Cerebellar cortex (tissue), 1 donor: ENCODE data around the gene LPP.

Experiments
- DNase-seq: peaks from one replicate; pipeline ENCODE4 v3.0.0-alpha.2; 2015; ENCODE audit warnings: low spot score

LPP gene

GRCh38 chr3:188671971-188672370 lies 518.0 kb downstream of the LPP start:
- no peak for DNase-seq

GRCh38 chr3:188672840-188673239 lies 518.9 kb downstream of the LPP start:
- DNase-seq = no peak

GRCh38 chr3:188673646-188674186 lies 519.8 kb downstream of the LPP start:
- no peak for DNase-seq

- DNase-seq = no peak
Observed at GRCh38 chr3:188674595-188674994, 520.6 kb downstream of the LPP start.

DNA sequence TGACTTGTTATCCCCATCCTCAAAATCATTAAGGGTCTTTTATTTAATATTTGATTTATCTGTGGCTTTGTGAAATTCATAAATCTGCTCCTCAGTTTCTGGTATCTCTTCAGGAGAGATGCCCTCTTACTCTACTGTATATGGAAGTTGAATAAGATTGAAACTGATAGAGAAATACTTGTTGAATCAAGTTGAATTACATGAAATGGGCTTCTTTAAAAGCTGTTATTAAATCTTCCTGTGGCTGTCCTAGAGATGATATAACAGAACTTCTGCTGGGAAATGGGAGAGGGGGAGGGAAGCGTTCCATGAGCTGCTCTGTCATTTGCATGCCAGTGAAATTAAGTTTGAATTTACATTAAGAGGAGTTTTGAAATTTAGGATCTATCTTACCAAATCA lies 523.4 kb downstream of the LPP start:
- DNase-seq = no peak

GRCh38 chr3:188680189-188680588 lies 526.2 kb downstream of the LPP start:
- DNase-seq = no peak

- no peak for DNase-seq
Observed at GRCh38 chr3:188680605-188681004, 526.6 kb downstream of the LPP start.

DNA sequence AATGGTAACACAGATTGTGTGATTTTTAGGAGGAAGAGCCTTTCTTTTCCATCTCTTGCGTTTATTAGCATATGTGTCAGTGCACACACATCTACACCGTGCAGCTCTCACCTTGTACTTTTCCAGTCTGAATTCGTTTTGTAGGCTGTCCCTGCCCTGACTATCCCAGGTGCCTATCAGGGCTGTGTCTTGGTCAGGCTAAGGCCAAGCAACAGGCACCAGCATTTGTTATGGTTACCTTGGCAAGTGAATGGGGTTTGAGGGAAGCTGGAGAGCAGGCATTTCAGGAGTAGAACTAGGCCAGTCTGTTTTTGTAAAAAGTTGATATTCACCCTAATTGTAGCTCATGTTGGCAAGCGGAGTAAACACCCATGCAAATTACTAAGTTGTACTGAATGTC lies 528.4 kb downstream of the LPP start:
- peak; percentile 21 for DNase-seq

- DNase-seq = no peak
Observed at GRCh38 chr3:188683032-188683521, 529.1 kb downstream of the LPP start.

DNA sequence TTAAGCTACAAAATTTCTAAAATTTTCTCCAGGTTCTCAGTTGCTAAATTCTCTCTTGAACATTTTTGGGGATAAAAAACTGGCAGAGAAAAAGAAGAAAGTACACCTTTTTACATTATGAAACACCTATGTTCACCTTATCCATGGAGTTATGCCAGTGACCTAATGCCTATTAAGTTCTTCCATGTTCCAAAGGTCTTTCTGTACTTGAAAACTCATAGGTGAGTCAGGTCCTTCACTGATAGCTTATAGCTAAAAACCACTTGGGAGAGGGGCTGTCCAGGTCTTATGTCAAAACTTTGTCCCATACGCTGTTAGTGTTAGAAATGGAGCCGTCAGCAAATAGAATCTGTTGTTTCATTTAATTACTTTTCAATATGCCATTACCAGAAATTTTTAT lies 530.3 kb downstream of the LPP start:
- no peak for DNase-seq

- DNase-seq = no peak
Observed at GRCh38 chr3:188685789-188686188, 531.8 kb downstream of the LPP start.

- DNase-seq = no peak
Observed at GRCh38 chr3:188686324-188686723, 532.4 kb downstream of the LPP start.

GRCh38 chr3:188687389-188687788 lies 533.4 kb downstream of the LPP start:
- peak; percentile 16 for DNase-seq

DNA sequence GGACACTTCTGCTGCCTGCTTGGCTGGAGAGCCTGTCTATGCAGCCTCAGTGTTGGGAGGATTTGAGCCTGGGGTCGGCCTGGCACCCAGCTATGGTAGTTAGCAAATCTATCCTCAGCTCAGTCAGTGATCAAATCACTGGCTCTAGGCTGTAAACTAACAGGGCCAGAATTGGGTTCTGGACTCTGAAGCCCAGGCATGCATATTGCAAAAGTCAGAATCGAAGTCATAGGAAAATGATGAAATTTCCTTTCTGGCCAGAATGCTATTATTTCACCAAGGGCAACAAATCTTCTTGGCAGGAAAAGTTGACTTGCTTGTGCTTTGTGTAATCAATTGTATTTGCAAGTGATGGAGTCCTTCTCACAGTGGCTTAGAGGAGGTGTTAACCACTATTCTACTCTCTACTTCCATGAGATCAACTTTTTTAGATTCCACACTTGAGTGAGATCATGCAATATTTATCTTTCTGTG lies 535.2 kb downstream of the LPP start:
- no peak for DNase-seq

DNA sequence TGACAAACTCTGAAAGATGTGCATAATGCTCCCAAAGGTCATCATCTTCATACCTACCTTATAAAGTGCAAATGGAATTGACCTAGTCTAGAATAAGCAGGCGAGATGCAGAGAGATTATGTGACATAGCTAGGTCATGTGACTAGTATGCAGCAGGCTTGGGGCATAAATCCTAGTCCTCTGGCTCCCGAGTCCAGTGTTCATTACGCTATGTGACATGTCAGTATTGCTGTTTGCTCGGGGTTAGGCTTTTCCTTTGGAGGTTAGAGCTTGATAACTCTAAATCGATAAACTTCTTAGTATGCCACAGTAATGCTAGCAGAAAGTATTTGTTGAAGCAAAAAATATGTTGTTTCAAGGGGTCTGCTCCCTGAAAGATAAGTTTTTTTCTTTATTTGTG lies 536.1 kb downstream of the LPP start:
- DNase-seq = no peak

DNA sequence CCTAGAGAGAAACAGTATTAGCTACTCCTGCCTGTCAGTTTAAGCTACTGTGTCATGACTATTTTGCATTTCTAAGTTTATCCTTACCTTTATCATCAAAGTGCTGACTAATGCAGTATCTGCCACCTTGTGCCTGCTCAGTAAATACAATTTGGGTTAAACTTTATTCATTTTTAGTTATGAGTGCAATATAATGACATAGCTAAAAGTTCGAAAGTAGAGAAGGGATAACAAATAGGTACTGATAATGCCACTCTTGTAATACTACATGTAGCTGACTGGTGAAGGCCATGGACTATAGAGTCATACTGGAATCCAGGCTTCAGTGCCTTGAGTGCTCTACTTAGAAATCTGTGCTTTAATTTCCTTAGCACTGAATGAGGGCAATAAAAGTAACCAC lies 537.0 kb downstream of the LPP start:
- DNase-seq = no peak

GRCh38 chr3:188691665-188692064 lies 537.7 kb downstream of the LPP start:
- no peak for DNase-seq

DNA sequence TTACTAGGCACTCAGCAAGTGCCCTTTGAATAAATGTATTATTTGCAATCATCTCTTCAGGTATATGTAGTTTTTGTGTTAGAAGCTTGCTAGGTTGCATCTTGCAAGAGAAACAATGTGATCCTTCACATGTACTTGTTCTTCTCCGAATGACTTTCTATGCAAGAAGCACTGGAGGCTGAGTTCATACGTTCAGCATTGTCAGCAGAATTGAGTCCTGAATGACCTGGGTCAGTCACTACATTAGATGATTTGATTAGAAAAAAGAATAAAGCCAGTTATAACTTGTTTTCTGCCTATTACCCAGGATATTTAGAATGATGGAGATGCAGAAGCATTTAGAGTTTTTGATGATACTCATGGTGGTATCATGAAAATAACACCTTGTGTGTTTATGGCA lies 538.7 kb downstream of the LPP start:
- DNase-seq = no peak

DNA sequence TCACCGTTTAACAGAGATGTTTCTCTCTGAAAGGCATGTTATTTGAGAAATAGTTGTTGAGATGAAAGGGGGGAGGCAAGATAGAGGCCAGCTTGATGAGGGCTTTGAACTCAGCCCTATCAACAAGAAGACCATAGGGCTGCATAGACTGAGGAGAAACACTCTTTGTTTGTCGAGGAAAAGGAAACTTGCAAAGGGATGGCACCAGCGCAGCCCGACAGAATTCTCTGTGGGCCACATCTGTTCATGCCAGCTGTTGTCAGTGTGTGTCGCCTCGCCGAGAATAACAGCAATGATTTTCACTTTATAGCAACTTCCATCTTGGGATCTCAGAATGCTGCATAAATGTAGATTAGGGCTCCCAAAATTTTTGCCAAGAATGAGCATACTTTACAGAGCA lies 539.5 kb downstream of the LPP start:
- no peak for DNase-seq

DNA sequence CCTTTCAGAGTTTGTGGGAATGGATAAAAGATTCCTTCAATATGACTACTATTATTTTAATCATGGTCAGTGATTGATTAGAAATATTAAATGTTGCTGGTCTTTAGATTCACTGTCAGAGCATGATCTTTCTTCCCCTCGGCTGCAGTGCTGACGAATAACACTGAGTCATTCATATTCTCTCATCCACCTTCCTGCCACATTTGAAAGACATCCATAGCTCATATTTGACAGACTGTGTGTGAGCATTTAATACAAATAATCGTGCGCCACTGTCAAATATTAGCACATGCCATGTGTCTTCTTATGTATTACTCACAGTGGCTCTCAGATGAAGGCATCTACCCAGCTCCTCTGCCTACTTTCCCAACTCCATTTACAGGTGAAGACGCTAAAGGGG lies 541.3 kb downstream of the LPP start:
- no peak for DNase-seq

DNA sequence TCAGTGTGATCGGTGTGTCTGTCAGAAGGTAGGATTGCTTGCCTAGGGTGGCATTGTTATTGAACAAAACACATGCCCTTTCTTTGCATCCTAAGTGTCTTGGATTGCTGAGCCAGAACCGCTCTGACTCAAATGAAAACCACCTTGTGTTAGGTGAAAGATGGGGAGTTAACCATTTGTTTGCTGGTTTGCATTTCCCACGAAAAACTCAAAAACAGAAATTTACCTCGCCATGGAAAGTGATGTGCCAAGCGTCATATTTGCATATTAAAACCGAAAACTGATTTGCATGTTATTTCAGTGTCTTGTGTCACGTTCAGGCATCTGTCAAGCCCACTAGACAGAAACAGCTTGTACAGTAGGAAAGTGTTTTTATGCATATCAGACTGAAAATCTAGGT lies 543.2 kb downstream of the LPP start:
- no peak for DNase-seq

- peak; percentile 46 for DNase-seq
Observed at GRCh38 chr3:188698436-188698835, 544.5 kb downstream of the LPP start.

DNA sequence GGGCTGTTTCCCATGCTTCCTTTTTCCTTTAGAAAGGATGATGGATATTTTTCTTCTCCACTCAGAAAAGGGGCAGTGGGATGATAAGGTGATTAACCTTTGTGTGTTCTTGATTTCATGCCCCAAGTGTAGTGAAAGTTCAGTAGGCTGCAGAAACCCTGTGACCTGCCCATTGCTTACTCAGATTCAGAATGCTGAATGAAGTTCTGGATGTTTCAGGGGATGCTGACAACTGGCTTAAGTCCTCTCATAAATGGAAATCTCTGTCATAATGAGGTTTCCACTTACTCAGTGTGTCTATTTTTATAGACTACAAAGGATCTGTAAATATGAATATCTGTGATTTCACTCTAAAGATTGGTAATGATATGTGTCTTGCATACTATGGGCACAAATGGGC lies 546.5 kb downstream of the LPP start:
- no peak for DNase-seq

DNA sequence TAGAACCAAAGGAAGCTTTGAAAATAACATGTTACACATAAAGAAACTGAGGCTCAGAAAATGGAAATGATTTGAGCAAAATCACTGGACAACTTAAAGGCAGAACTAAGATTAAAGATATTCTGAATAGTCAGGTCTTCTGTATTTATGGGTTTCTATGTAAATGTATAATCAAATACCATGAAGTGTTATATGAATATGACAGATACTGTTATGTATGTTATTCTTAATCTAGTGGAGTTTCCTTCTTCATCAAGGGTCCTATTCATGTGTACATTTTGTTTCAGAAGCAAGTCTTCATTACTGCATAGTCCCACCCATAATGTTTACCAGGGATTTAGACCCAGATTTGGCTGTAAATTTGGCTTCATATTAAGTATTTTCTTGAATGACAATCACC lies 547.0 kb downstream of the LPP start:
- DNase-seq = no peak
